HG03280 (cell line): ENCODE data around the gene KSR2.

Experiments used
- ATAC-seq: cut with Tn5 transposase; IDR thresholded peaks from one replicate; pipeline ENCODE4 v1.9.1; 2021; ENCODE audit warnings: mild to moderate bottlenecking, moderate library complexity; ENCODE audit not compliant: unreplicated experiment

The KSR2 gene

GRCh38 chr12:117508468-117508867, 460.3 kb downstream of the KSR2 start:
- ATAC-seq: no peak

- ATAC-seq: no peak
Measured at GRCh38 chr12:117507548-117507947, 461.2 kb downstream of the KSR2 start.

- no peak for ATAC-seq
Measured at GRCh38 chr12:117506333-117506732, 462.5 kb downstream of the KSR2 start.

GRCh38 chr12:117502633-117503032, 466.2 kb downstream of the KSR2 start:
- ATAC-seq: no peak

GRCh38 chr12:117502233-117502632, 466.6 kb downstream of the KSR2 start:
- ATAC-seq: no peak

GRCh38 chr12:117501076-117501869, 467.5 kb downstream of the KSR2 start:
- no peak for ATAC-seq

- ATAC-seq: no peak
Measured at GRCh38 chr12:117499759-117500485, 468.9 kb downstream of the KSR2 start.

GRCh38 chr12:117498880-117499279, 469.9 kb downstream of the KSR2 start:
- ATAC-seq: no peak

- ATAC-seq: no peak
Measured at GRCh38 chr12:117498256-117498655, 470.5 kb downstream of the KSR2 start.

- ATAC-seq: no peak
Measured at GRCh38 chr12:117497407-117497806, 471.4 kb downstream of the KSR2 start.

GRCh38 chr12:117494833-117495655, 473.7 kb downstream of the KSR2 start:
- ATAC-seq: no peak

- ATAC-seq: no peak
Measured at GRCh38 chr12:117491711-117492110, 477.1 kb downstream of the KSR2 start.

- ATAC-seq: no peak
Measured at GRCh38 chr12:117490130-117490529, 478.7 kb downstream of the KSR2 start.

- ATAC-seq: no peak
Measured at GRCh38 chr12:117489671-117490070, 479.1 kb downstream of the KSR2 start.

- no peak for ATAC-seq
Measured at GRCh38 chr12:117486840-117487659, 481.7 kb downstream of the KSR2 start.

GRCh38 chr12:117485984-117486839, 482.6 kb downstream of the KSR2 start:
- no peak for ATAC-seq

- no peak for ATAC-seq
Measured at GRCh38 chr12:117484901-117485300, 483.9 kb downstream of the KSR2 start.

GRCh38 chr12:117483501-117483900, 485.3 kb downstream of the KSR2 start:
- ATAC-seq: no peak

GRCh38 chr12:117481470-117481869, 487.3 kb downstream of the KSR2 start:
- no peak for ATAC-seq

GRCh38 chr12:117476341-117476740, 492.4 kb downstream of the KSR2 start:
- ATAC-seq: no peak
